ENCODE data around the gene MYO7A. TPM values are rescaled to one million over a fixed set of nuclear protein-coding genes. Genes with fewer than 3 reads are reported as not detected.

MYO7A gene
- polyA plus RNA-seq, 1 experiment, result not detected

DNA sequence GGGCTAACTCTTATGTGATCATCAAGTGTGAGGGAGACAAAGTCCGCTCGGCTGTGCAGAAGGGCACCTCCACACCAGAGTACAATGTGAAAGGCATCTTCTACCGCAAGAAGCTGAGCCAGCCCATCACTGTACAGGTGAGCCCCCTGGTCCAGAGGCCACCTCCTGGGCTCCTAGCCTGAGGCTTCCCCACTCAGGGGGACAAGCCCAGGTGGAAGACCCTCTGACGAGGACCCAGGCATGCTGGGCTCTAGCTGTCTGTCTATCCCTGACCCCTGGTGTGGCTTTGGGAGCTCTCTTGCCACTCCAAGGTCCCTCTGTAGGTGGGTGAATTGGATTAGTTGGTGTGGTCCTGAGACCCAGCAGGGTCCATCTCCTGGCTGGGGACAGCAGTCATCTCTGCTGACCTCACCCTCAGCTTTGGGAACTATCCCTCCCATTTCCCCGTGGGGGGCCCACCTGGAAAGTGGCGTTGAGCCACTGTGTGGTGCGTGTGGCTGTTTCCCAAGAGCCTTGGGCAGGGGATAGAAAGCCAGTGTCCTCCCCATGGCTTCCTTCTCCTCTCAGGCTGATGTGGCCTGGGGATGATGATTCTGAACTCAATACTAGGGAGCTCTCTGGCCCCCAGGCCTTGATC is 5.4 kb upstream of the MYO7A start:
- TF ChIP-seq CTCF (IDR thresholded peaks at IDR 0.05; ENCODE audit: low read depth, low read length), result no peak
- H3K27me3 ChIP-seq (ENCODE audit: control insufficient read depth, insufficient read depth, low read length), result no peaks in the 10 kb centered on the region
- no peak overlapping the region for H3K4me3 ChIP-seq (ENCODE audit: low read depth, low read length)
- no peak for DNase-seq (ENCODE audit: low read depth, low spot score)
- ChIA-PET CTCF (interaction anchor here (1.8 kb wide), 1 partner anchor 426 kb away, joined by 5 read pairs; no protein-coding TSS in a partner anchor), POLR2A (no interaction called here)
- H3K27ac ChIP-seq (ENCODE audit: low read depth, low read length), result no peak overlapping the region
- H3K9me3 ChIP-seq (ENCODE audit: control insufficient read depth, insufficient read depth, low read length), result no peaks in the 10 kb centered on the region; the same call in 1 of the 2 replicates

GRCh38 chr11:77123591-77123990 is 4.5 kb upstream of the MYO7A start:
- no peak overlapping the region for H3K4me3 ChIP-seq (ENCODE audit: low read depth, low read length)
- POLR2A ChIA-PET, result no interaction called here
- H3K27me3 ChIP-seq (ENCODE audit: control insufficient read depth, insufficient read depth, low read length), result no peaks in the 10 kb centered on the region
- H3K9me3 ChIP-seq (ENCODE audit: control insufficient read depth, insufficient read depth, low read length), result no peaks in the 10 kb centered on the region; the same call in 1 of the 2 replicates
- TF ChIP-seq CTCF (IDR thresholded peaks at IDR 0.05; ENCODE audit: low read depth, low read length), result no peak
- no peak for DNase-seq (ENCODE audit: low read depth, low spot score)
- CTCF ChIA-PET, result no interaction called here
- H3K27ac ChIP-seq (ENCODE audit: low read depth, low read length), result no peak overlapping the region

DNA sequence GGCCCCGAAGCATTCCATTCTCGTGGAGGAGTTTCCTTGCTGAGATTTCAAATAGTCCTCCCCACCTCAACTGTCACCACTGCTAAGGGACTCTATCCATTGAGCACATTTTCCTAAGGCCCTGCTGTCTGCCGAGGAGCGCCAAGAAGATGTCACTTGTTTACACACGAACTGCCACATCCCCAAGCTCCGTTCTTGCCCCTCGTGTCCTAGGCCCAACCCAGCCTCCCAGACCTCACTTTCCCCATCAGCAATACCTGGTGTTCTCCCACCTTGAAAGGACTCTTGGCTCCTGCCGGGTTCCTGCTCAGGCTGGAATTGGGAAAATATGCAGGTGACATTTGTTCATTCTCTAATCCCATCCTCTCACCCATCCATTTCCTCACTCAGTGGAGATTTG is 4.0 kb upstream of the MYO7A start:
- TF ChIP-seq CTCF (IDR thresholded peaks at IDR 0.05; ENCODE audit: low read depth, low read length), result no peak
- ChIA-PET CTCF (no interaction called here), POLR2A (no interaction called here)

DNA sequence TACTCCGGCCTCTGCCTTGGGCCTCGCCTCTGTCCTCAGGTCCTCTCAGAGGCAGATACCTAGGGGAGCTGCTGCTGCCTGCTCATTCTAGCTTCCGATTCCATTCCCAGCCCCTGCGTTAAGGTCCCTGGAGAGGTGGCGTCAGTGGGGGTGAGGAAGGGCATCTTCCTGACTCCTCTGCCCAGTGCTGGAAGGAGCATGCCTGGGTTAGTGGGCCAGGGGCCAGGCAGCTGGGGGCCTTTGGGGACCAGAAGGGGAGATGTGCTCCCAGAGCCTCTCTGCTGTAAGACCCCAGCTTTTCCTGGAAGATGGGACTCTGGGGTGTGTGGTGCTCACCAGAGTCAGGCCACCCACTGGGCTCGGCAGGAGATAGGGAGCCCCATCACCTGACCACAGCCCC is 3.6 kb upstream of the MYO7A start:
- CTCF ChIA-PET, result no interaction called here
- POLR2A ChIA-PET, result no interaction called here

More for the DNA sequence above, 4.0 kb upstream of the MYO7A start:
- no peak overlapping the region for H3K4me3 ChIP-seq (ENCODE audit: low read depth, low read length)
- H3K27ac ChIP-seq (ENCODE audit: low read depth, low read length), result no peak overlapping the region
- H3K9me3 ChIP-seq (ENCODE audit: control insufficient read depth, insufficient read depth, low read length), result no peaks in the 10 kb centered on the region; the same call in 1 of the 2 replicates
- DNase-seq (ENCODE audit: low read depth, low spot score), result no peak
- H3K27me3 ChIP-seq (ENCODE audit: control insufficient read depth, insufficient read depth, low read length), result no peaks in the 10 kb centered on the region

More for the DNA sequence above, 3.6 kb upstream of the MYO7A start:
- TF ChIP-seq CTCF (IDR thresholded peaks at IDR 0.05; ENCODE audit: low read depth, low read length), result no peak
- no peak for DNase-seq (ENCODE audit: low read depth, low spot score)
- Histone ChIP-seq H3K27ac (ENCODE audit: low read depth, low read length) (no peak overlapping the region), H3K9me3 (ENCODE audit: control insufficient read depth, insufficient read depth, low read length) (no peaks in the 10 kb centered on the region; the same call in 1 of the 2 replicates), H3K4me3 (ENCODE audit: low read depth, low read length) (no peak overlapping the region), H3K27me3 (ENCODE audit: control insufficient read depth, insufficient read depth, low read length) (no peaks in the 10 kb centered on the region)

All from AG04450 (cell line).